ENCODE measurements around the gene NPM1.
"Not testable (repeated sequence)": the region's sequence is repeated elsewhere in the genome, so short reads cannot be mapped to it uniquely, and the experiment has no call there.

Gene NPM1

DNA sequence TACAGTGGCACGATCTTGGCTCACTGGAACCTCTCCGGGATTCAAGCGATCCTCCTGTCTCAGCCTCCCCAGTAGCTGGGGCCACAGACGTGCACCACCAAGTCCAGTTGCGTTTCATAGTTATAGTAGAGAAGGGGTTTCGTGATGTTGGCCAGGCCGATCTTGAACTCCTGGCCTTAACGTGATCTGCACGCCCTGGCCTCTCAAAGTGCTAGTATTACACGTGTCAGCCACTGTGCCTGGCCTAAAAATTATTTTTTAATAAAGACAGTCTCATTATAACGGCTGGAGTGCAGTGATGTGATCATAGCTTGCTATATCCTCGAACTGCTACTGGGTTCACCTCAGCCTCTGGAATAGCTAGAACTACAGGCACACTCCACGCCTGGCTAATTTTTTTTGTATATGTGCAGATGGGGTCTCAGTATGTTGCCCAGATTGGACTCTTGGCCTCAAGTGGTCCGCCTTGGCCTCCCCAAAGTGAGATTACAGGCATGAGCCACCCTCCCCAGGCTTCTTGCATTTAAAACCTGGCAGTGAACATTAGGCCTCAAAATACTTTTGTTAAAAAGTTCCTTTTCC is 4.4 kb downstream of the NPM1 start:
- peak overlapping the region; percentile 35 for H3K27ac Mint-ChIP-seq
- ATAC-seq (ENCODE audit: low read depth) (no peak), DNase-seq (ENCODE audit: low spot score in 2 of 2) (no peak)
- H3K27me3 Mint-ChIP-seq, result no peaks in the 10 kb centered on the region
- no peak overlapping the region for H3K4me3 Mint-ChIP-seq
- peaks cover 46% of the 10 kb centered on the region for H3K4me1 Mint-ChIP-seq
- H3K9me3 Mint-ChIP-seq, result no peaks in the 10 kb centered on the region
- peaks cover 27% of the 10 kb centered on the region for H3K36me3 Mint-ChIP-seq

DNA sequence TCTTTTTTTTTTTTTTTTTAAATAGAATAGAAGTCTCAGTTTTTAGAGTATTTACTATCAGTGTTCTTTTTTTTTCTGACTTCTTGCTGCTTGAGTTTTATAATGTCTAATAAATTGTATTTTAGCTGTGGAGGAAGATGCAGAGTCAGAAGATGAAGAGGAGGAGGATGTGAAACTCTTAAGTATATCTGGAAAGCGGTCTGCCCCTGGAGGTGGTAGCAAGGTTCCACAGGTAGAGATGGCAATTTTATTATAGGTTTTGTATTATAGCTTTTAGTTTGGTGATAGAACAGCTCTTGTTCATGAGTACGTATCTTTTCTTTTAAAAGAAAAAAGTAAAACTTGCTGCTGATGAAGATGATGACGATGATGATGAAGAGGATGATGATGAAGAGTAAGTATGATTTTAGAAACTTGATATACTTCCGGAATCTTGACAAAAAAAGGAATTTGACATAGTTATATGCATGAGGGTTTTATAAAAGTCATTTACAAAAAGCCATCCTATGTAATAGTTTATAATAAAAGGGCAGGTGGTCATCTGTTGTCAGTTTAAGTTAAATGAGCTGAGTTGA is 5.0 kb downstream of the NPM1 start:
- Mint-ChIP-seq H3K36me3 (peaks cover 30% of the 10 kb centered on the region), H3K4me3 (no peak overlapping the region), H3K9me3 (no peaks in the 10 kb centered on the region), H3K4me1 (peaks cover 49% of the 10 kb centered on the region), H3K27me3 (no peaks in the 10 kb centered on the region), H3K27ac (peak overlapping the region; percentile 35)
- DNase-seq (ENCODE audit: low spot score in 2 of 2) (no peak), ATAC-seq (ENCODE audit: low read depth) (no peak)

DNA sequence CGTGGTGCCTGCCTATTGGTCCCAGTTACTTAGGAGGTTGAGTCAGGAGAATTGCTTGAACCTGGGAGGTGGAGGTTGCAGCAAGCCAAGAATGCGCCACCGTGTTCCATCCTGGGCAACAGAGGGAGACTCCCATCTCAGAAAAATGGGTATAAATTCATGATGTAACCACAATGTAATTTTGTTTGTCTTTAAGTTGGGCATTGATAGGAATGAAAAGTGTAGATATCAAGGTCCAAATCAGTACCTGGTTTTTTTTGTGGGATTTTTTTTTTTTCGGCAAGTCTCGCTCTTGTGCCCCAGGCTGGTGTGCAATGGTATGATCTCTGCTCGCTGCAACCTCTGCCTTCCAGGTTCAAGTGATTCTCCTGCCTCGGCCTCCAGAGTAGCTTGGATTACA is 7.4 kb downstream of the NPM1 start:
- no peak for DNase-seq (ENCODE audit: low spot score in 2 of 2)
- Mint-ChIP-seq H3K4me1 (peaks cover 35% of the 10 kb centered on the region), H3K27ac (peak overlapping the region; percentile 39), H3K4me3 (no peak overlapping the region), H3K27me3 (no peaks in the 10 kb centered on the region), H3K9me3 (no peaks in the 10 kb centered on the region), H3K36me3 (peaks cover 36% of the 10 kb centered on the region)
- ATAC-seq (ENCODE audit: low read depth), result no peak

DNA sequence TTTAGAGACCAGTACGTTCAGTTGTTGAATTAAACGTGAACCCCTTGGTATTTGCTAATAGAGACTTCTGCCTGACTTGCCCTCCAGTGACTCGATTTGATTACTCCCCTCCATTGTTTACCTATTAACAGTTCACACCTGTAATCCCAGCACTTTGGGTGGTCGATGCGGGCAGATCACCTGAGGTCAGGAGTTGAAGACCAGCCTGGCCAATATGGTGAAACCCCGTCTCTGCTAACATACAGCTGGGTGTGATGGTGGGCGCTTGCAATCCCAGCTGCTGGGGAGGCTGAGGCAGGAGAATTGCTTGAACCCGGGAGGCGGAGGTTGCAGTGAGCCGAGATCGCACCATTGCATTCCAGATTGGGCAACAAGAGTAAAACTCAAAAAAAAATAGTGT is 8.9 kb downstream of the NPM1 start:
- H3K27me3 Mint-ChIP-seq; ATAC-seq (ENCODE audit: low read depth); H3K9me3 Mint-ChIP-seq; H3K4me3 Mint-ChIP-seq; DNase-seq (ENCODE audit: low spot score in 2 of 2): not testable (repeated sequence)
- peaks cover 40% of the 10 kb centered on the region for H3K36me3 Mint-ChIP-seq
- peak overlapping the region; percentile 35 for H3K27ac Mint-ChIP-seq
- peaks cover 24% of the 10 kb centered on the region for H3K4me1 Mint-ChIP-seq

DNA sequence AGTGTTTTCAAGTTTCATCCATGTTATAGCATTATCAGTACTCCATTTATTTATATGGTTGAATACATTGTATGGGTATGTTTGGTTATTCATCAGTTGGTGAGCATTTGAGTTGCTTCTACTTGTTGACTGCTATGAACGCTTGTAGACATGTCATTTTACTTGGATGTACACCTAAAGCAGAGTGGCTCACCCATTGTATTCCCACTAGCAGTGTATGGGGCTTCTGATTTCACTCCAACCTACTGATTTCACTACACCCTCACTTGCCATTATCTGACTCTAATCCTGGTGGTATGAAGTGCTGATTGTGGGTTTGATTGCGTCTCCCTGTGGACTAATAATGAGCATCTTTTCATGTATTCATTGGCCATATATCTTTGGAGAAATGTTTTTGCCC is 9.5 kb downstream of the NPM1 start:
- Mint-ChIP-seq H3K36me3 (peaks cover 42% of the 10 kb centered on the region), H3K9me3 (no peaks in the 10 kb centered on the region), H3K4me1 (peaks cover 22% of the 10 kb centered on the region), H3K27ac (no peak overlapping the region), H3K27me3 (no peaks in the 10 kb centered on the region), H3K4me3 (no peak overlapping the region)
- ATAC-seq (ENCODE audit: low read depth) (no peak), DNase-seq (ENCODE audit: low spot score in 2 of 2) (no peak)

DNA sequence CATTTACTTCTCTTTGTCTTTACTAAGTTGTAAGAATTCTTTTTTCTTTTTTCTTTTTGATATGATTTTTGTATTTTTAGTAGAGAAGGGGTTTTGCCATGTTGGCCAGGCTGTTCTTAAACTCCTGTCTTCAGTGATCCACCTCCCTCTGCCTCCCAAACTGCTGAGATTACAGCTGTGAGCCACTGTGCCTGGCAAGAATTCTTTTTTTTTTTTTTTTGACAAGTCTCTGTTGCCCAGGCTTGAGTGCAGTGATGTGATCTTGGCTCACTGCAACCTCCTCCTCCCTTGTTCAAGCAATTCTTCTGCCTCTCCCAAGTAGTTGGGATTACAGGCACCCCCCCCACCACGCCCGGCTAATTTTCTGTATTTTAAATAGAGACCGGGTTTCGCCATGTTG is 9.9 kb downstream of the NPM1 start:
- H3K4me3 Mint-ChIP-seq, result no peak overlapping the region

DNA sequence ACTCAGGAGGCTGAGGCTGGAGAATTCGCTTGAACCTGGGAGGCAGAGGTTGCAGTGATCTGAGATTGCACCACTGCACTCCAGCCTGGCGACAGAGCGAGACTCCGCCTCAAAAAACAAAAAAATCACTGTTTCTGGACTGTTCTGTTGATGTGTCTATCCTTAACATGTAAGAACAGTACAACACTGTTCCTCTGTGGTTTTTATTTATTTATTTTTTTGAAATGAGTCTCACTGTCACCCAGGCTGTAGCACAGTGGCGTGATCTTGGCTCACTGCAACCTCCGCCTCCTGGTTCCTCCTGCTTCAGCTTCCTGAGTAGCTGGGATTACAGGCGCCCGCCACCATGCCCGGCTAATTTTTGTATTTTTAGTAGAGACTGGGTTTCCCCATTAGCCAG is 11.0 kb downstream of the NPM1 start:
- H3K27me3 Mint-ChIP-seq, result not testable (repeated sequence)
- peaks cover 11% of the 10 kb centered on the region for H3K4me1 Mint-ChIP-seq

More for the DNA sequence above, 9.9 kb downstream of the NPM1 start:
- DNase-seq (ENCODE audit: low spot score in 2 of 2) (no peak), ATAC-seq (ENCODE audit: low read depth) (no peak)
- Mint-ChIP-seq H3K27me3 (no peaks in the 10 kb centered on the region), H3K36me3 (peaks cover 41% of the 10 kb centered on the region), H3K9me3 (no peaks in the 10 kb centered on the region), H3K4me1 (peaks cover 18% of the 10 kb centered on the region), H3K27ac (no peak overlapping the region)

DNA sequence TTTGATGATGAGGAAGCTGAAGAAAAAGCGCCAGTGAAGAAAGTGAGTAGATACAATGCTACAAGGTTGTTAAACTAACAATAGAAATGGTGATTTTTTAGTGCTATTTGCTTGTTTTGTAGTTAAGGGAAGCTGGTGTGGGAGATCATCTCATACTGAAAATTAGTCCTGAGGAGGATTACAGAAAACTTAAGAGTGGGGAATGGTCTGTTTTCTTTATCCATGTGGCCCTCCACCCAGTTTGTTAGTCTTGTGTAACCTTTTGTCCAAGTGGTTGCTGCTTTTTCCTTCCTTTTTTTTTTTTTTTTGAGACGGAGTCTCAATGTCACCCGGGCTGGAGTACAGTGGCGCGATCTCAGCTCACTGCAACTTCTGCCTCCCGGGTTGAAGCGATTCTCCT is 12.5 kb downstream of the NPM1 start:
- no peak overlapping the region for H3K27ac Mint-ChIP-seq
- H3K27me3 Mint-ChIP-seq, result no peaks in the 10 kb centered on the region
- no peak overlapping the region for H3K4me3 Mint-ChIP-seq
- ATAC-seq (ENCODE audit: low read depth) (no peak), DNase-seq (ENCODE audit: low spot score in 2 of 2) (no peak)
- no peaks in the 10 kb centered on the region for H3K9me3 Mint-ChIP-seq
- peaks cover 37% of the 10 kb centered on the region for H3K36me3 Mint-ChIP-seq
- peaks cover 11% of the 10 kb centered on the region for H3K4me1 Mint-ChIP-seq

More for the DNA sequence above, 11.0 kb downstream of the NPM1 start:
- not testable (repeated sequence) for H3K9me3 Mint-ChIP-seq; H3K4me3 Mint-ChIP-seq; ATAC-seq (ENCODE audit: low read depth); H3K27ac Mint-ChIP-seq; DNase-seq (ENCODE audit: low spot score in 2 of 2)
- peaks cover 37% of the 10 kb centered on the region for H3K36me3 Mint-ChIP-seq

DNA sequence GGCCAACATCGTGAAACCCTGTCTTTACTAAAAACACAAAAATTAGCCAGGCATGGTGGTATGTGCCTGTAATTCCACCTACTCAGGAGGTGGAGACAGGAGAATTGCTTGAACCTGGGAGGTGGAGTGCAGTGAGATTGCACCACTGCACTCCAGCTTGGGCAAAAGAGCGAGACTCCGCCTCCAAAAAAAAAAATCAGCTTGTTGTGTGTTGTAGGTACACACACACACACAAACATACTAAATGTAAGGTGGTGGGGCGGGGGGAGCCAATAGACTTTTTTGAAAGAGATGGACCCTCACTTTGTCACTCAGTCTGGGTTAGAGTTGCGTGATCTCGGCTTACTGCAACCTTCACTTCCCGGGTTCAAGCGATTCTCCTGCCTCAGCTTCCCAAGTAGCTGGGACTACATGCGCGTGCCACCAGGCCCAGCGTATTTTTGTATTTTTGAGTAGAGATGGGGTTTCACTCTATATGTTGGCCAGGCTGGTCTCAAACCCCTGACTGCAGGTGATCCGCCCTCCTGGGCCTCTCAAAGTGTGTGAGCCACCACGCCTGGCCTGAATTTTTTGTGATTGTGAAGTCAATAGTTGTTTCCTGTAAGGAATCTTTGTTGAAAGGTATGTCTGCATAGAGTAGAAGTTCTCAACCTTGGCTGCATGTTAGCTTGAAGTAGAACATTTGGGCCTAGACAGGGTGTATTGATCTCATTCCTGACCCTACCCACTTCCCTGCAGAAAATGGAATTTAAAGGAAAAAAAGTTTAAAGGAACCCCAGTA is 13.7 kb downstream of the NPM1 start:
- DNase-seq (ENCODE audit: low spot score in 2 of 2) (no peak), ATAC-seq (ENCODE audit: low read depth) (no peak)
- Mint-ChIP-seq H3K36me3 (peaks cover 40% of the 10 kb centered on the region), H3K9me3 (no peaks in the 10 kb centered on the region), H3K27me3 (no peaks in the 10 kb centered on the region), H3K4me3 (no peak overlapping the region), H3K27ac (no peak overlapping the region), H3K4me1 (peaks cover 6% of the 10 kb centered on the region)

DNA sequence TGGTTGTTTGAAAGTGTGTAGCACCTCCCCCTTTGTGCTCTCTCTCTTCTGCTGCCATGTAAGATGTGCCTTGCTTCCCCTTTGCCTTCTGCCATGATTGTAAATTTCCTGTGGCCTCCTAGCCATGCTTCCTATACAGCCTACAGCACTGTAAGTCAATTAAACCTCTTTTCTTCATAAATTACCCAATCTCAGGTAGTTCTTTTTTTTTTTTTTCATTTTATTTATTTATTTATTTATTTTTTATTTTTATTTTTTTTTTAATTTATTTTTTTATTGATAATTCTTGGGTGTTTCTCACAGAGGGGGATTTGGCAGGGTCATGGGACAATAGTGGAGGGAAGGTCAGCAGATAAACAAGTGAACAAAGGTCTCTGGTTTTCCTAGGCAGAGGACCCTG is 15.1 kb downstream of the NPM1 start:
- DNase-seq (ENCODE audit: low spot score in 2 of 2); H3K9me3 Mint-ChIP-seq; H3K27ac Mint-ChIP-seq; H3K27me3 Mint-ChIP-seq; H3K4me1 Mint-ChIP-seq; H3K4me3 Mint-ChIP-seq; ATAC-seq (ENCODE audit: low read depth): not testable (repeated sequence)
- peaks cover 37% of the 10 kb centered on the region for H3K36me3 Mint-ChIP-seq

DNA sequence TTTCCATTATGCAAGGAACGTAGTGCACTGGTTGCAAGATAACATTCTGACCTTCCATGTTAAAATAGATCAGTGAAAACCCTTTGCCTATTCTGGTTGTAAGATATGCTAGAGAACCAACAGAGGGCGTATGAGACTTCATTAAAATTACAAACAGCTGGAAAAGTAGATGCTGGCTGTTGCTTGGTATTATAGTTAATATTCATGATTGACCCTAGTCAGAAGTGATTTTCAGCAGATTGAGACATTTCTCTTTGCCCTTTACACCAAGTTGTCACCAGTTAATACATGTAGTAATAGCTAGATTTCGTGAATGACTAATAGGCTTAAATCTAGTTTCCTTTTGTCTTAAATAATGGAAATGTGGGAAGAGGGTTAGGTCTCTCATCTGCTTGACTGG is 18.0 kb downstream of the NPM1 start:
- peaks cover 34% of the 10 kb centered on the region for H3K36me3 Mint-ChIP-seq
- ATAC-seq (ENCODE audit: low read depth) (no peak), DNase-seq (ENCODE audit: low spot score in 2 of 2) (no peak)
- no peaks in the 10 kb centered on the region for H3K9me3 Mint-ChIP-seq
- no peaks in the 10 kb centered on the region for H3K27me3 Mint-ChIP-seq
- no peak overlapping the region for H3K27ac Mint-ChIP-seq
- H3K4me3 Mint-ChIP-seq, result no peak overlapping the region
- H3K4me1 Mint-ChIP-seq, result no peaks in the 10 kb centered on the region

DNA sequence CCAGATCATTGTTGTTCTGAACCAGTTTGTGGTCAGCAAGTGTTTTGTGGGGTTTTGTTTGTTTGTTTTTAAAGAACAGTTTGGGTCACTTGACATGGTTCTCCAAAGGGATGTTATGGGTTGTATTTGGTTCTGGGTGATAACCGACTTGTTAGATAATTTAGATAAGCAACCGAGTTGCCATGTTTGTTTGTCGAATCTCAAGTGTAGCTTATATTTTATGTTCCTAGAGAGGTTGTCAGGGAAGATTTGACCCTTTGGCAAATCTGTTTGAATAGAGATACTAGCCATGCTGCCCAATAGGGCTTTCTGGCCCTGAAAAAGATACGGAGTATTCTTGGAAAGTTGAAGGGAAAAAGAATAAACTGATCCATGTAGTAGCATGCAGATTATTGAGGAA is 19.6 kb downstream of the NPM1 start:
- Mint-ChIP-seq H3K9me3 (no peaks in the 10 kb centered on the region), H3K4me3 (no peak overlapping the region), H3K27ac (no peak overlapping the region), H3K27me3 (no peaks in the 10 kb centered on the region), H3K4me1 (no peaks in the 10 kb centered on the region), H3K36me3 (peaks cover 31% of the 10 kb centered on the region)
- no peak for DNase-seq (ENCODE audit: low spot score in 2 of 2)
- no peak for ATAC-seq (ENCODE audit: low read depth)

DNA sequence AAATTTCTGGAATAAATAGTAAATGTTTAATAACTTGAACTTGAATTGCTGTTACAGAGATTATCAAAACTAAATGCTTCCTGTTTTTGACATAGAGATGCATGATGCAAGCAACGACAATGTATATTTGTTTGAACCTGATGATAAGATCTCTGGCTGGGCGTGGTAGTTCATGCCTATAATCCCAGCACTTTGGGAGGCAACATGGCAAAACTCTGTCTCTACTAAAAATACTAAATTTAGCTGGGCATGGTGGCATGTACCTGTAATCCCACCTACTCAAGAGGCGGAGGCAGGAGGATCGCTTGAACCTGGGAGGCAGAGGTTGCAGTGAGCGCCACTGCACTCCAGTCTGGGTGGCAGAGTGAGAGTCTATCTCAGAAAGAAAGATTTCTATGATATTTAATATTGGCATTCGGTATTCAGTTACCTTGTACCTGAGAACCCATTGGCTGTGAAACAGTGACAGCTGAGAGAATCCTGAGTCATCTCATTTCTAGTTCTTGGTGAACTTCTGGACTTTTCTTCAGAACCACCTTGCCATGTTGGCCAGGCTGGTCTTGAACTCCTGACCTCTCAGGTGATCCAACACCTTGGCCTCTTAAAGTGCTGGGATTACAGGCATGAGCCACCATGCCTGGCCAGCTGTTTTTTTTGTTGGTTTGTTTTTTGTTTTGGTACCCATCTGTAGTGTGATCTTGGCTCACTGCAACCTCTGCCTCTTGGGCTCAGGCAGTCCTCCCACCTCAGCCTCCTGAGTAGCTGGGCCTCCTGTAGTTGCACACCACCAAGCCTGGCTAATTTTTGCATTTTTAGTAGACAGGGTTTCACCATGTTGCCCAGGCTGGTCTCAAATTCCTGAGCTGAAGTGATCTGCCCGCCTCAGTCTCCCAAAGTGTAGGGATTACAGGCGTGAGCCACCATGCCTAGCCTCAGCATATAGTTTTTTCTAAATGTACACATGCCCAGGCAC is 21.8 kb downstream of the NPM1 start:
- DNase-seq (ENCODE audit: low spot score in 2 of 2) (no peak), ATAC-seq (ENCODE audit: low read depth) (no peak)
- Mint-ChIP-seq H3K4me1 (no peaks in the 10 kb centered on the region), H3K4me3 (no peak overlapping the region), H3K36me3 (peaks cover 35% of the 10 kb centered on the region), H3K27ac (no peak overlapping the region), H3K9me3 (no peaks in the 10 kb centered on the region), H3K27me3 (no peaks in the 10 kb centered on the region)

DNA sequence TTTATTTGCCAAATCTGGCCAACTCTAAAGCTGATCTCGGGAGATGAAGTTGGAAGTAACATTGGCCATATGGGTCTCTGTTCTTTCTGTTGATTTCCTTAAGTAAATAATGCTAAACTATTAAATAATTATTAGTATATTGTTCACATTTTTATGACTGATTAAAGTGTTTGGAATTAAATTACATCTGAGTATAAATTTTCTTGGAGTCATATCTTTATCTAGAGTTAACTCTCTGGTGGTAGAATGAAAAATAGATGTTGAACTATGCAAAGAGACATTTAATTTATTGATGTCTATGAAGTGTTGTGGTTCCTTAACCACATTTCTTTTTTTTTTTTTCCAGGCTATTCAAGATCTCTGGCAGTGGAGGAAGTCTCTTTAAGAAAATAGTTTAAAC is 22.5 kb downstream of the NPM1 start:
- Mint-ChIP-seq H3K27me3 (no peaks in the 10 kb centered on the region), H3K9me3 (no peaks in the 10 kb centered on the region), H3K4me3 (no peak overlapping the region), H3K36me3 (peaks cover 34% of the 10 kb centered on the region), H3K4me1 (no peaks in the 10 kb centered on the region), H3K27ac (no peak overlapping the region)
- ATAC-seq (ENCODE audit: low read depth), result no peak
- no peak for DNase-seq (ENCODE audit: low spot score in 2 of 2)
